Aorta (tissue), 5 donors: ENCODE measurements around the gene TMTC2. TPM values are rescaled to one million over a fixed set of nuclear protein-coding genes. Genes with fewer than 3 reads are reported as not detected.

Experiments used
- ATAC-seq: fragments of 200-7000 bp; cut with Tn5 transposase; one replicate; pipeline ENCODE4 v1.9.1; 2022; ENCODE audit warnings: moderate library complexity; ENCODE audit not compliant: low FRiP score
- DNase-seq, 2 donors: peaks; one replicate each; pipeline ENCODE4 v3.0.0-alpha.2; 2020
- H3K27ac ChIP-seq, 2 donors: one replicate each; pipeline ENCODE4 v1.5.1; 2013; ENCODE audit warnings: low read length in 2 of 2, mild to moderate bottlenecking in 2 of 2, moderate library complexity in 2 of 2, control low read depth in 1 of 2, inconsistent platforms in 1 of 2, low read depth in 1 of 2
- H3K27me3 ChIP-seq, 2 donors: one replicate each; pipeline ENCODE4 v1.6.1; 2013; ENCODE audit warnings: control low read depth in 1 of 2, low read length in 1 of 2, mild to moderate bottlenecking in 1 of 2, moderate library complexity in 1 of 2; ENCODE audit not compliant: insufficient read depth in 2 of 2, control insufficient read depth in 1 of 2
- H3K36me3 ChIP-seq, 2 donors: one replicate each; pipeline ENCODE4 v1.6.1; 2013; ENCODE audit warnings: control low read depth in 1 of 2, low read length in 1 of 2, mild to moderate bottlenecking in 1 of 2; ENCODE audit not compliant: insufficient read depth in 2 of 2, control insufficient read depth in 1 of 2
- H3K4me1 ChIP-seq, 2 donors: one replicate each; pipeline ENCODE4 v1.6.1; 2013; ENCODE audit warnings: low read length in 2 of 2, control low read depth in 1 of 2, mild to moderate bottlenecking in 1 of 2, moderate library complexity in 1 of 2; ENCODE audit not compliant: insufficient read depth in 2 of 2, control insufficient read depth in 1 of 2
- H3K4me3 ChIP-seq, 2 donors: one replicate each; pipeline ENCODE4 v1.5.1; 2013; ENCODE audit warnings: low read length in 2 of 2, control low read depth in 1 of 2, mild to moderate bottlenecking in 1 of 2
- H3K9me3 ChIP-seq: one replicate; pipeline ENCODE4 v1.6.1; 2013; ENCODE audit warnings: mild to moderate bottlenecking, low read length; ENCODE audit not compliant: control insufficient read depth
- WGBS, 2 donors: extraction: QIAGEN DNeasy Blood & Tissue Kit; methylation state at CpG; one replicate each; pipeline ENCODE4 v1.1.7; 2013; 5-methylcytosine and 5-hydroxymethylcytosine counted together
- intact Hi-C, 2 donors: fragments of 100-400 bp; cut with DNase I; formaldehyde crosslinking; loops; one replicate each; pipeline versions ENCODE4 v1.14.2 to v1.15.0; 2022
- polyA plus RNA-seq, 2 donors: library from polyadenylated mRNA; stranded (reverse); fragments of 200-250 nt; gene quantifications; one replicate each; pipeline ENCODE4 v1.2.3, GENCODE V29; 2013
- total RNA-seq, 2 donors: library from RNA; stranded (reverse); fragmentation: NEBNext Ultra II Directional; extraction: Animal tissue kit (Norgen Biotek cat#: 25700); gene quantifications; one replicate each; pipeline ENCODE4 v1.2.1, GENCODE V29; 2021
- donor health status: healthy with polysubstance abuse.
- donor health status: Bipolar disorder and iron deficiency.
- donor health status: DM: no; HTN: no; CAD: no.
- donor health status: DM: no; HTN: no; CAD: no.
- donor health status: DM: yes; HTN: yes; CAD: no.

The TMTC2 gene
- total and polyA plus RNA-seq, 4 donors: 0.50 to 10.9 (median 3.7) TPM

DNA sequence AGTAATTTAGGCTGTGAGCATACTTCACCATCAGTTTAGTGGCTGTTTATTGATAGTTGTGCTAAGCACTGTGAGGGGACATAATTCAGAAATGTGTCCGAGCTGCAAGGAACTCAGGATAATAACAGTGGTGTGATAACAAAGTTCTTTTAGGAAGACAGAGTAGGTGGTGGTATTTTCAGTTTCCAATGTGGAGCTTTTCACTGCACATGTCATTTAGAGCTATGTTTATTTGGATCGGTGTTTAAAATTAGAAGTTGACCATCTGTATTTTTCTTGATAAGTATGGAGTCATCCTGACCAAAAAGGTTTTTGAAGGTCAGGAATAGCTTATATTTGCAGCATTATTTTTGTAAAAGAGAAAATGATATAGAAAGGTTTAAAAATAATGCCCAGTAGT, 443.5 kb downstream of the TMTC2 start:
- WGBS, 2 donors: 84 to 89% methylated on average over 2 of the region's 2 CpGs
- H3K27me3 ChIP-seq: no peaks in the 10 kb centered on the region
- no peaks in the 10 kb centered on the region for H3K9me3 ChIP-seq
- no peak overlapping the region for H3K27ac ChIP-seq
- no peak for ATAC-seq
- DNase-seq: no peak
- intact Hi-C loops: no loop called here
- H3K36me3 ChIP-seq: no peaks in the 10 kb centered on the region
- H3K4me1 ChIP-seq: no peaks in the 10 kb centered on the region
- no peak overlapping the region for H3K4me3 ChIP-seq

DNA sequence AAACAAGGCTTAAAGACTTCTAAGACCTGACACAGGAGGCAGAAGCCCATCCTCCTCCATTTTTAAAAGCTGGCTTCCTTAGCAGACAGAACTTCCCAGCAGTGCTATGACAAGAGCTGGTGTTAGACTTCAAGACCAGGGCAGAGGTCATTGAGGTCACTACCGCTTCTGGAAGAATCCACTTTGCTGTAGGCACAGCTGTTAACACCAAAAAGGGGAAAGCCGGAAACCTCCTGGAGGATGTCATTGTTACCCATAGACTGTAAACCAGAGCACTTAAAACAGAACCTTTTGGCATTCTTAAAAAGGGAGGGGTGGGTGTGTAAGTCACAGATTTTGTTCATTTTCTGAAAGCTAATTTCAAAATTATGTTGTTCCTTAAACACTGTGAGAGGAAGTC, 445.7 kb downstream of the TMTC2 start:
- Histone ChIP-seq H3K4me3 (no peak overlapping the region), H3K4me1 (no peaks in the 10 kb centered on the region), H3K27me3 (no peaks in the 10 kb centered on the region), H3K9me3 (no peaks in the 10 kb centered on the region), H3K36me3 (no peaks in the 10 kb centered on the region), H3K27ac (no peak overlapping the region)
- intact Hi-C loops: no loop called here
- 95 to 98% methylated on average over 2 of the region's 2 CpGs for WGBS, 2 donors
- DNase-seq (no peak), ATAC-seq (no peak)

DNA sequence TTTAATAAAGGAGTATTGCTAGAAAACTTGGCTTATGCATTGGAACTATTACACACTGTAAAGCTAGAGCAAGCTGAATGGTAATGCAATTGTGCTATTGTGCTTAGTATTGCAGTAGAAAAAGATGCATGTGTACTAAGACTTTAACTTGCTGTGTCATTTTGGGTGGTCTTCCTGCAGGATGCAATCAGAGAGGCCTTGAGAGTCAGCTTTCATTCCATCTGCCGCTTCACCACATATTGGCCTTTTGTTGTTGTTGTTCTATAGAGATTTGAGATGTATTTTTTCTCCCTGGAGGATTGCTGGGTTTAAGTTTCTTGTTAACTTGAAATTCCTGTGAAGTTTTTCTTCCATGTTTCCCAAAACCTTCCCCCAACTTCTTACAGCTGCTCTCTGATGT, 449.7 kb downstream of the TMTC2 start:
- Histone ChIP-seq H3K9me3 (peaks cover 3% of the 10 kb centered on the region), H3K27me3 (no peaks in the 10 kb centered on the region), H3K4me3 (no peak overlapping the region), H3K36me3 (no peaks in the 10 kb centered on the region), H3K4me1 (no peaks in the 10 kb centered on the region), H3K27ac (no peak overlapping the region)
- intact Hi-C loops: no loop called here
- DNase-seq (no peak), ATAC-seq (no peak)
- WGBS, 2 donors: 71 to 83% methylated on average over 1 of the region's 1 CpG

DNA sequence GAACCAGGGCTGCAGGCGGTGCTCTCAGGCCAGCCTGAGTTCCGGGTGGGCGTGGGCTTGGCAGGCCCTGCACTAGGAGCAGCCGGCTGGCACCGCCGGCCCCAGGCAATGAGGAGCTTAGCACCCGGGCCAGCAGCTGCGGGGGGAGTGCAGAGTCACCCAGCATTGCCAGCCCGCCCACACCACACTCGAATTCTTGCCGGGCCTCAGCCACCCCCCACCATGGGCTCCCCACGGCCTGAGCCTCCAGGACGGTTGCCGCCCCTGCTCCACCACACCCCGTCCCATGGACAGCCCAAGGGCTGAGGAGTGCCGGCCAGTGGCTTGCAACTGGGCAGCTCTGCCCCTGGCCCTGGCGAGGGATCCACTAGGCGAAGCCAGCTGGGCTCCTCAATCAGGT, 453.4 kb downstream of the TMTC2 start:
- H3K36me3 ChIP-seq: no peaks in the 10 kb centered on the region
- no peaks in the 10 kb centered on the region for H3K27me3 ChIP-seq
- intact Hi-C loops: no loop called here
- WGBS, 2 donors: 96 to 97% methylated on average over 16 to 18 of the region's 18 CpGs
- no peak overlapping the region for H3K4me3 ChIP-seq
- H3K27ac ChIP-seq: no peak overlapping the region
- H3K9me3 ChIP-seq: peaks cover 3% of the 10 kb centered on the region
- no peaks in the 10 kb centered on the region for H3K4me1 ChIP-seq
- ATAC-seq (peak; percentile 38), DNase-seq (no peak)

DNA sequence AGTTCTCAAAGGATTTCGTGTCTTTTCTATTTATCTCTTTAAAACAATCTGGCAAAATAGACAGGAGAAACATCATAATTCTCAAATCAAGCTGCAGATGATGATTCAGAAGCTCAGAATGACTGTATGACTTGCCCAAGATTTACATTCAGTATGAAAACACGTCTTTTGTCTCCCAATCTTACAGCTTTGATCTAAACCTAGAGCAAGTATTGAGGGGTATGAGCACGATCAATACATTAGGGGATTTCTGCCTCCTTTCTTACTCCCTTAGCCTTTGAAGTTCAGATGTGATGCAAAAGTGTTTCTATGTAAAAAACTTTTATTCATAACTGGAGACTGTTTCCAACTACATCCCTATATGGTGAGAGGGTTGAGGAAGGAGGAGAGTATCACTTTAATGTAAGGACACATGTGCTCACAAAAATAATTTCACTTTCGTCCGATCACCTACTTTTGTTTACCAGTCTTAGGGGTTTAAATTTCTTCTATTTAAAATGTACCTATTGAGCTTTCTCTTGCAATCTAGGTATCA, 454.8 kb downstream of the TMTC2 start:
- intact Hi-C loops: no loop called here
- H3K27me3 ChIP-seq: no peaks in the 10 kb centered on the region
- H3K36me3 ChIP-seq: no peaks in the 10 kb centered on the region
- DNase-seq: no peak
- no peak for ATAC-seq
- peaks cover 3% of the 10 kb centered on the region for H3K9me3 ChIP-seq
- WGBS, 2 donors: 92% methylated on average over 5 of the region's 5 CpGs
- H3K27ac ChIP-seq: no peak overlapping the region
- H3K4me3 ChIP-seq: no peak overlapping the region
- no peaks in the 10 kb centered on the region for H3K4me1 ChIP-seq

DNA sequence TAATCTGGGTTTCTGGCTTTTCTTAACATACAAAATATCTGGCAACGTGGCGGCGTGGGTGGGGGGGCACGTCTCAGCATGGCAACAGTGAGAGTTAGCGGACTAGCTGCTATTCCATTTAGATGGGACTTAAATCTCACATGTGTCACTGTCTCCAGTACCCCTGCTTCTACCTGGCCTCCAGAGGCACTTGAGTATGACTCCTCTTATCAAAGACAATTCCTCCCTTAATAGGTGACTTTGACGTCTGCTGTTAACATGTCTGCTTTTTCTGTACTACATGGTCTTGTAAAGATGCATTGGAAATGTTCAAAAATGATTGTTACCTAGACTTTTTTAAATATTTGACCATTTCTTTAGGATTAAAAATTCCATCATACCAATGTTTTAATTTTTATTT, 456.2 kb downstream of the TMTC2 start:
- ATAC-seq (no peak), DNase-seq (no peak)
- Histone ChIP-seq H3K4me1 (no peaks in the 10 kb centered on the region), H3K9me3 (peaks cover 3% of the 10 kb centered on the region), H3K27ac (no peak overlapping the region), H3K36me3 (no peaks in the 10 kb centered on the region), H3K27me3 (peaks cover 0 to 2% of the 10 kb centered on the region in 2 donors), H3K4me3 (no peak overlapping the region)
- 74 to 90% methylated on average over 6 of the region's 6 CpGs for WGBS, 2 donors
- intact Hi-C loops: no loop called here

DNA sequence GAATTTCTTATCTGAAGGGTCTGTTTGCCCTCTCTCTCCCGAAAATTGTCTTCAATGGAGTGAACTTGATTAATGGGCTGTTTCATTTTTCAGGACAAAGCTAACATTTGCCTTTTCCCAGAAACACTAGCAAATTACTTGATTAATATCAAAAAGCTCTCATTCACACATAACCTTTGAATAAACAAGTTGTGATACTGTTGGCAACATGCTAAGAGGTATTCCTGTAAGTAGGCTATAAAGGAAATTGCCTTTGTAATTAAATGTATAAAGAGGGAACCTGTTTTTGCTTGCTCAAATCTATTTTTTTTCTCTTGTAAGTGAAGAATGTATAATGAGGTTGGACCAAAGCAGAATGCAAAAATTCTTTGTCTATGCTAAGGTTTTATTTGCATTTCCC, 457.2 kb downstream of the TMTC2 start:
- Histone ChIP-seq H3K27ac (no peak overlapping the region), H3K4me3 (no peak overlapping the region), H3K9me3 (peaks cover 3% of the 10 kb centered on the region), H3K4me1 (no peaks in the 10 kb centered on the region), H3K27me3 (peaks cover 0 to 2% of the 10 kb centered on the region in 2 donors), H3K36me3 (no peaks in the 10 kb centered on the region)
- DNase-seq: no peak
- intact Hi-C loops: no loop called here
- WGBS, 2 donors: 9 to 26% methylated on average over 1 of the region's 1 CpG
- no peak for ATAC-seq

DNA sequence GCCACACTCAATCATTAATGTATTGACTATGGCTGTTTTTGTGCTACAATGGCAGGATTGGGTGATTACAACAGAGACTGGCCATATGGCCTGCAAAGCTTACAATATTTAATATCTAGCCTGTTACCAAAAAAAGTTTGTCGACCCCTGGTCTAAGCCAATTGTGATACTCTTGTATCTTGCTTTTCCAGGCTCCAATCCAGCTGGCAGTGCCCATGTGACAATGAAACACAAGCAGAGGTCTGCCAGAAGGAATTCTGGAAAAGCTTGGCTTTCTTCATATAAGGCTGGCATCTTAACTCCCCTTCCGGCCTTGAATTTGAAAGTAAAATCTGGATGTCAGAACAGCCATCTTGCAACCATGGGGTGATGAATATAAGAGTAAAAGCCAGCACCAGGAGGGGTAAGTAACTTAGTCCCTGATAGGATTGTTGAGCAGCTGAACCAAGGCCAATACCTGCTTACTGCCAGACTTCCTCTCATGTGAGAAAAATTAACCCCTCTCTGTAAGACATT, 458.7 kb downstream of the TMTC2 start:
- intact Hi-C loops: no loop called here
- Histone ChIP-seq H3K27me3 (peaks cover 0 to 2% of the 10 kb centered on the region in 2 donors), H3K4me3 (no peak overlapping the region), H3K4me1 (no peaks in the 10 kb centered on the region), H3K9me3 (no peaks in the 10 kb centered on the region), H3K36me3 (no peaks in the 10 kb centered on the region), H3K27ac (no peak overlapping the region)
- WGBS, 2 donors: 9 to 12% methylated on average over 2 of the region's 2 CpGs
- DNase-seq: no peak
- ATAC-seq: no peak

DNA sequence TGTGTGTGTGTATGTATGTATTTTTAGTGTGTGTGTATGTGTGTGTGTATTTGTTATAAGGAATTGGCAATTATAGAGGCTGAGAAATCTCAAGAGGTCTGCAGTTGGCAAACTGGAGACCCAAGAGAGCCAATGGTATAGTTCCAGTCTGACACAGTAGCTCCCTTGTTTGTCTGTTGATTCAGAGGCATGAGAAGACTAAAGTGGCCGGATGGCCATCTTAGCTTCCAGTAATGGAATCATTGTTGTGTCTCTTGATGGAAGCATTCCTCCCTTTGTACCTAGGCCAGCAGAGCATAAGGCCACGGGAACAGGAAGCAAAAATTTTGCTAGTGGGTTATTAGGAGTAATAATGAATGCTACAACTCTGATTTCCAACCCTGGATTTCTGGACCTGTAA, 460.6 kb downstream of the TMTC2 start:
- Histone ChIP-seq H3K36me3 (no peaks in the 10 kb centered on the region), H3K4me1 (no peaks in the 10 kb centered on the region), H3K4me3 (no peak overlapping the region), H3K9me3 (no peaks in the 10 kb centered on the region), H3K27me3 (peaks cover 0 to 2% of the 10 kb centered on the region in 2 donors), H3K27ac (no peak overlapping the region)
- DNase-seq: no peak
- intact Hi-C loops: no loop called here
- ATAC-seq: no peak
- 88 to 91% methylated on average over 2 of the region's 2 CpGs for WGBS, 2 donors
